Limb (tissue), 2 donors: ENCODE measurements around the gene REPS2.
A peak's percentile ranks its signal among the peaks of the same experiment; 100 is the strongest.

Experiments
- DNase-seq, 2 donors: peaks; one replicate each; pipeline ENCODE4 v3.0.0-alpha.2; 2016; ENCODE audit errors: extremely low spot score in 2 of 2

The REPS2 gene

GRCh38 chrX:17081511-17081910 lies 135.1 kb downstream of the REPS2 start:
- no peak for DNase-seq

DNA sequence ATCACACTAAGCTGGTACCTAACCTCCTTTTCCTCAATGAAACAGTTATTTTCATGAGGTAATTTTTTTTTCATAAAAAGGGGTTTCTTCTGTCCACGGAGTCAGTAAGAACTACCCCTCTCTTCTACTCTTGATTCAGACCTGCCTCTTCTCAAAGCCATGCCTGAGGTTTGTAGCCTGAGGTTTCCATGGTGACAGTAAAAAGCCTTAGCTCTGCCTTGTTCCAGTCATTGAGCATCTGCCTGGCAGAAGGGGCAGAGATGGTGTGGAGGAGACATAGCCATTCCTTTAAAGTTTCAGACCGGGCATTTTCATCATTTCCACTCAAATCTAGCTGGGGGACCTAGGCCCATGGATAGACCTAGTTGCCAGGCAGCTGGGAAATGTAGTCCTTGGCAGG lies 135.5 kb downstream of the REPS2 start:
- no peak for DNase-seq

DNA sequence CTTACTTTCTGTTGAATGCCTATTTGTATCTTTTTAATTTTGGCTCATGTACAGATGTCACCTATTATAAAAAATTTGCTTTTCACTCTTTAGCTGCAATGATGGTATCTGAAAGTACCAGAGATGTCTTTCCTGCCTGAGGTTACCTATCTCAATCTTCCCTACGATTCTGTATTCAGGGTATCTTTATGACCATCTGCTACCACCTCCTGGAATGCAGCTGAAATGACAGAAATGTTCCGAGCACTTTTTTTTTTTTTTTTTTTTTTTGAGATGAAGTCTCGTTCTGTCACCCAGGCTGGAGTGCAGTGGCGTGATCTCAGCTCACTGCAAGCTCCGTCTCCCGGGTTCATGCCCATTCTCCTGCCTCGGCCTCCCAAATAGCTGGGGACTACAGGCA lies 136.4 kb downstream of the REPS2 start:
- DNase-seq: no peak

GRCh38 chrX:17086317-17086716 lies 139.9 kb downstream of the REPS2 start:
- DNase-seq: no peak

GRCh38 chrX:17095161-17095560 lies 148.7 kb downstream of the REPS2 start:
- DNase-seq: no peak

DNA sequence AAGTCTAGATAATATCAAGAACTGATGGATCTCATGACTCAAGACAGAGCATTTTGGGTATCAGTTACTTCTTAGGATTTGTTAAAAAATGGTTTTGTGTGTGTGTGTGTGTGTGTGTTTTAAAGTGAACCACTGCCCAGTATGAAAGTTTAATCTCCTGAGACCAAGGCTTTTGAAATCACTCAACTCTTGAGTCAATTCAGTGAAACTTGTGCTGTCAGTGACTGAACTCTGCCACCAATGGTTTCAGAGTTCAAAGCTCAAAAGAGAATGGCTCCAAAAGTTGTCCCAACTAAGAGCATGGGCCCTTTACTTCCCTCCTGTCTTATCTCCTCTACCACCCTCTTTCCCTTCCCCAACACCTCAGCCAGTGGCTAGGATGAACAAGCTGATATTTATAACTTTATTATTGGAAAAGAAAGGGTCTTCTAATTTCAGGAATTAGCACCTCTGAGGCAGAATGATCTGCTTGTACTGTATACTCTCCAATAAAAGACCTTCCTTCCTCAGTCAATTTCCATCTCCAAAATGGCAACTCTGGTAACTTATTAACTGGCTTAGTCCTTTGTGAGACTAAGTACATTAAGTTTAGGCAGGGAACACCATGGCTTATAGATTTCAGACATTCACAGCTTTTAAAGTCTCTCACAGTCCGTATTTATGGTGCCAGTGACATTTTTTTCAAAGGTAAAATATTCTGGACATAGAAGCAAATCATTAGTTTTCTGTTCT lies 152.2 kb downstream of the REPS2 start:
- DNase-seq: no peak

- DNase-seq: no peak
Observed at GRCh38 chrX:17104433-17104832, 158.0 kb downstream of the REPS2 start.

GRCh38 chrX:17120816-17121215 lies 174.4 kb downstream of the REPS2 start:
- DNase-seq: no peak

DNA sequence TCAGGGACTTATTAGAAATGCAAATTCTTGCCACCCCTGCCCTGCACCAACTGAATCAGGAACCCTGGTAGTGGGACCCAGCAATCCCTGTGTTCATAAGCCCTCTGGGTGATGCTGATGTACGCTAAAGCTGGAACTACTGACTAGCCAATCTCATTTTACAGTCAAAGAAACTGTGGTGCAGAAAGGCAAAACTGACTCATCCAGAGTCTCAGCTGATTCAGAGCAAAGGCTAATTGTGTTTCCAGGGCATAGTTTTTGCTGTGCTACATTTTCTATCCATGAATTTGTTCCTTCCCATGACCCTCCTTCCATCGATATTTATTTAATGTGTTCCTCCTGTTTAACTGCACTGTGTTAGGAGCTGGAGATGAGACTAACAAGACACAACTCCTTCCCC lies 207.5 kb downstream of the REPS2 start:
- no peak for DNase-seq

- no peak for DNase-seq
Observed at GRCh38 chrX:17160975-17161374, 214.5 kb downstream of the REPS2 start.

- DNase-seq: no peak
Observed at GRCh38 chrX:17161991-17162390, 215.5 kb downstream of the REPS2 start.

DNA sequence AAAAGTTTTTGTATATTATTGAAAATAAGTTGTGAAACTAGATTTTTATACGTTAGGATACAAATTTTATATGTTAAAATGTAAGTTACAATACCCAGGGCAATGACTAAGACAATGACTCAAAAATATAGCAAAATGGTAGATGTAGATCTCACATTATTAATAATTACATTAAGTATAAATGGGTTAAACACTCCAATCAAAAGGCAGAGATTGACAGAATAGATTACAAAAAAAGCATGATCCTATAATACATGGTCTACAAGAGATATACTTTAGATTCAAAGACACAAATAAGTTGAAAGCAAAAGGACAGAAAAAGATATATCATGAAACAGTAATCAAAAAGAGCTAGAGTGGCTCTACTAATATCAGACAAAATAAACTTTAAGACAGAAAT lies 217.6 kb downstream of the REPS2 start:
- DNase-seq: no peak

GRCh38 chrX:17164941-17165340 lies 218.5 kb downstream of the REPS2 start:
- DNase-seq: no peak

DNA sequence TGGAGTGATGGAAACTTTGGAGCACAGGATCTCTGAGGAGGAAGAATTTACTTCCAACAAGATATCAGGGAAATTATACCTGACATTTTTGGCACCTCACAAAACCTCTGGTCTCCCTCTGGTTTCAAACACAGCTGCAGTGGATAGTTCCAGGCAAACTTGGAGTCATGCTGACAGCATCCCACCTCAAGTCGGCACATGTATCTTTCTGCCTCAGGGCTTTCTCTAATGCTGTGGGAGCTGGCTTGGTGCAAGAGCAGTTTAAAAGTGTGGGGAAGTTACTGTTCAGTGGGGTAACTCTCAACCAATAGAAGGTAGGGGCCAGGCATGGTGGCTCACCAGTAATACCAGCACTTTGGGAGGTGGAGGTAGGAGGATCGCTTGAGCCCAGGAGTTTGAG lies 221.5 kb downstream of the REPS2 start:
- no peak for DNase-seq

DNA sequence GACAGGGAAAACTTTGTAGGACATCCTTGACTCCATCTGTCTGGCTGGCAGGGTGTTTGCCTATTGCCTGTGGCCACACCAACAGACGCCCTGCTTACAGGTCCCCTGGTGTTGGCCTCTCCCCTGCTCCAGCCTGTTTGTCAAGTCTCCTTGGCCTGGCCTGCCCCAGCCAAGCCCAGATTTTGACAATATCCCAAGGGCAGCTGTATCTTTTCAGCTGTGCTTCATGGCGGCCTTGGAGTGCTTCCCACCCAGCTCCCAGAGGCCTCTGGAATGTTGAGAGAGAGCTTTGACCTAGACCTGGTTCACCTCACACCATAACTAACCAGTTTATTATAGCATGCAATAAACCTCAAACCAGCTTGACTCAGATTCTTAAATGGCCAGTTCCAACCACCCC lies 224.5 kb downstream of the REPS2 start:
- DNase-seq: no peak

DNA sequence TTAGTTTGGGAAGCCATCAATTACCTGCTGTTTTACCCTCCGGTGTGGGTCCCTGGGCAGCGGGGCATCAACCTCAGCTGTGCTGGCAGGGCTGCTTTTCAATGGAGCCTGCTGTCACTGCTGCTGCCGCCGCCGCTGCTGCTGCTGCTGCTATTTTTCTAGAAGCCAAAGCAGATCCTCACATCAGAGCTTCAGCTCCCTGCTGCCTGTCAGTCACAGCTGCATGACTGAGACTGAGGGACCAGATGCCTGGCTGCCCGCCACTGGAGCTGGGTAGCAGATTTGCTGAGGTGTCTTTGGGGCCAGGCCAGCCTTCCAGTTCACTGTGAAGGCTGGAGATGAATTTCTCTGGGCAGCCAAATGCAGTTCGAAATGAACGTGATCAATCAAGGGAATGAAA lies 228.2 kb downstream of the REPS2 start:
- peak in 1 of 2 donors; percentile 47 for DNase-seq

- no peak for DNase-seq
Observed at GRCh38 chrX:17182317-17182716, 235.9 kb downstream of the REPS2 start.

DNA sequence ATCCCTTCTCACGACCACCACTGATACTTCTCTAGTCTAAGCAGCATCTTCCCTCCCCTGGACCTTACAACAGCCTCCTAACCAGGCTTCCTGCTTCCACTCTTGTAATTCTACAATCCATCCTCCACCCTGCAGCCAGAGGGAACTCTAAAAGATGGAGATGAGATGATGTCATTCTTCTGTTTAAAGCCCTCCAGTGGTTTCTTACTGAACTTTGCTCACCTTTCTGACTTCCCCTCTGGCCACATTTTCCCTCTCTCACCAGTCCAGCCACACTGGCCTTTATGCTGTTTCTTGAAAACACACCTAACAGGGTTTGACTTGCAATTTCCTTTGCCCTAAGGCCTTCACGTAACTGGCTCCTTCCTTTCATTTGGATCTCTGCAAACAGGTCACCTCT lies 237.1 kb downstream of the REPS2 start:
- no peak for DNase-seq

- no peak for DNase-seq
Observed at GRCh38 chrX:17185431-17185830, 239.0 kb downstream of the REPS2 start.

- DNase-seq: no peak
Observed at GRCh38 chrX:17187136-17187756, 240.8 kb downstream of the REPS2 start.

GRCh38 chrX:17192106-17192505 lies 245.6 kb downstream of the REPS2 start:
- no peak for DNase-seq
